Astrocyte (in vitro differentiated cells and primary cell): ENCODE data around the gene AUNIP. TPM values are rescaled to one million over a fixed set of nuclear protein-coding genes. Genes with fewer than 3 reads are reported as not detected.

Source experiments
- DNase-seq: peaks from one replicate; pipeline ENCODE4 v3.0.0-alpha.2; 2010; ENCODE audit warnings: low read depth
- FAIRE-seq: peaks from 2 replicates; lab custom pipeline; 2011; peaks lifted over from hg19 to GRCh38; lab: Jason Lieb, UNC
- H2AFZ ChIP-seq: 2 replicates; pipeline ENCODE4 v1.6.0; 2012; ENCODE audit warnings: low read depth, low read length, inconsistent platforms
- H3K27ac ChIP-seq: 2 replicates; pipeline ENCODE4 v1.5.1; 2011; ENCODE audit warnings: low read depth, low read length, inconsistent platforms
- H3K27me3 ChIP-seq: 2 replicates; pipeline ENCODE4 v1.6.0; 2011; ENCODE audit warnings: low read length, inconsistent platforms; ENCODE audit not compliant: insufficient read depth
- H3K36me3 ChIP-seq: 2 replicates; pipeline ENCODE4 v1.5.1; 2011; ENCODE audit warnings: low read length, inconsistent platforms; ENCODE audit not compliant: insufficient read depth
- H3K4me1 ChIP-seq: 2 replicates; pipeline ENCODE4 v1.5.1; 2011; ENCODE audit warnings: low read length, inconsistent platforms; ENCODE audit not compliant: insufficient read depth
- H3K4me2 ChIP-seq: 2 replicates; pipeline ENCODE4 v1.6.0; 2012; ENCODE audit warnings: low read length, inconsistent platforms
- H3K4me3 ChIP-seq: 2 replicates; pipeline ENCODE4 v1.5.1; 2011; ENCODE audit warnings: low read depth, mild to moderate bottlenecking, low read length, inconsistent platforms; ENCODE audit not compliant: insufficient read depth
- H3K79me2 ChIP-seq: 2 replicates; pipeline ENCODE4 v1.6.0; 2012; ENCODE audit warnings: mild to moderate bottlenecking, low read length, inconsistent platforms; ENCODE audit not compliant: insufficient read depth
- H3K9ac ChIP-seq: 2 replicates; pipeline ENCODE4 v1.6.0; 2012; ENCODE audit warnings: mild to moderate bottlenecking, low read length, inconsistent platforms
- H3K9me3 ChIP-seq: 2 replicates; pipeline ENCODE4 v1.5.1; 2012; ENCODE audit warnings: low read depth, mild to moderate bottlenecking, low read length, inconsistent platforms; ENCODE audit not compliant: insufficient read depth
- H4K20me1 ChIP-seq: 2 replicates; pipeline ENCODE4 v1.6.0; 2012; ENCODE audit warnings: low read length, inconsistent platforms; ENCODE audit not compliant: insufficient read depth
- H3K27ac Mint-ChIP-seq: one replicate; pipeline ENCODE4 v1.8.0; 2021; ENCODE audit warnings: mild to moderate bottlenecking, mixed read lengths; ENCODE audit not compliant: unreplicated experiment
- H3K27me3 Mint-ChIP-seq: one replicate; pipeline ENCODE4 v1.8.0; 2021; ENCODE audit warnings: low read depth, mixed read lengths; ENCODE audit not compliant: unreplicated experiment
- H3K36me3 Mint-ChIP-seq: one replicate; pipeline ENCODE4 v1.8.0; 2021; ENCODE audit warnings: low read depth, mixed read lengths; ENCODE audit not compliant: unreplicated experiment
- H3K4me1 Mint-ChIP-seq: one replicate; pipeline ENCODE4 v1.8.0; 2021; ENCODE audit warnings: low read depth, mixed read lengths; ENCODE audit not compliant: unreplicated experiment
- H3K4me3 Mint-ChIP-seq: one replicate; pipeline ENCODE4 v1.8.0; 2021; ENCODE audit warnings: mild to moderate bottlenecking, moderate library complexity, mixed read lengths; ENCODE audit not compliant: unreplicated experiment
- H3K9me3 Mint-ChIP-seq: one replicate; pipeline ENCODE4 v1.8.0; 2021; ENCODE audit warnings: mild to moderate bottlenecking, mixed read lengths; ENCODE audit not compliant: unreplicated experiment
- EZH2 ChIP-seq: IDR thresholded peaks from 2 replicates; pipeline ENCODE4 v1.6.1; 2012; ENCODE audit warnings: mild to moderate bottlenecking, low read length, inconsistent platforms; ENCODE audit not compliant: insufficient read depth
- total RNA-seq: library from RNA; stranded (reverse); gene quantifications from 2 replicates; pipeline ENCODE4 v1.2.1, GENCODE V29; 2021
- TF ChIP-seq, protein P1 (sequence below): IDR thresholded peaks from 2 replicates; pipeline ENCODE4 v1.5.1; 2011; ENCODE audit warnings: low read depth, mild to moderate bottlenecking, inconsistent platforms, low read length, moderate library complexity; ENCODE audit not compliant: insufficient read depth

Gene AUNIP
- total RNA-seq, 1 donor from 2014 or later, result 2.1 TPM

DNA sequence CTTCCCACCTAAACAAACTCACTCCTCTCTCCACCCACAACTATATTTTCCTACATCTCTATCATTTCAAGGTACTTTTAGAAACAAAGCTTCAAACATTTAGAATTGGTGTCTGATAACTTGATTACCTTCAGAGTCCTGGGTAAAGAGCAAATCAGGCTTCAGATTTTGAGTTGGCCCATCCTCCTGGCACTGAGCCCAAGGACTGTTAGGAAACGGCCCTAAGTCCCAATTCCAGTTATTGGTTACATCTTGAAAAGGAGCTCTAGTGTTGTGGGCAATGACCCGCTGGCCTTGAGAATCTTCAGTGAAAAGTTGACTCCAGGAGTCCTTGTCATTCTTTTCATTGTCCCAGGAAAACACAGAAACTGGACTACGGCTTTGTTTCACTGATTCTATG lies 24.4 kb downstream of the AUNIP start:
- H4K20me1 ChIP-seq, result no peaks in the 10 kb centered on the region
- peaks cover 39% of the 10 kb centered on the region for H3K36me3 ChIP-seq
- H3K79me2 ChIP-seq, result no peaks in the 10 kb centered on the region
- H3K36me3 Mint-ChIP-seq, result peaks cover 20% of the 10 kb centered on the region
- H3K27me3 ChIP-seq, result no peaks in the 10 kb centered on the region
- H3K4me2 ChIP-seq, result no peak overlapping the region
- DNase-seq (no peak), FAIRE-seq (no peak)
- no peaks in the 10 kb centered on the region for H3K9me3 Mint-ChIP-seq
- H3K4me1 Mint-ChIP-seq, result peaks cover 3% of the 10 kb centered on the region
- peaks cover 6% of the 10 kb centered on the region for H3K4me1 ChIP-seq
- no peak for TF ChIP-seq EZH2
- TF ChIP-seq, protein P1, sequence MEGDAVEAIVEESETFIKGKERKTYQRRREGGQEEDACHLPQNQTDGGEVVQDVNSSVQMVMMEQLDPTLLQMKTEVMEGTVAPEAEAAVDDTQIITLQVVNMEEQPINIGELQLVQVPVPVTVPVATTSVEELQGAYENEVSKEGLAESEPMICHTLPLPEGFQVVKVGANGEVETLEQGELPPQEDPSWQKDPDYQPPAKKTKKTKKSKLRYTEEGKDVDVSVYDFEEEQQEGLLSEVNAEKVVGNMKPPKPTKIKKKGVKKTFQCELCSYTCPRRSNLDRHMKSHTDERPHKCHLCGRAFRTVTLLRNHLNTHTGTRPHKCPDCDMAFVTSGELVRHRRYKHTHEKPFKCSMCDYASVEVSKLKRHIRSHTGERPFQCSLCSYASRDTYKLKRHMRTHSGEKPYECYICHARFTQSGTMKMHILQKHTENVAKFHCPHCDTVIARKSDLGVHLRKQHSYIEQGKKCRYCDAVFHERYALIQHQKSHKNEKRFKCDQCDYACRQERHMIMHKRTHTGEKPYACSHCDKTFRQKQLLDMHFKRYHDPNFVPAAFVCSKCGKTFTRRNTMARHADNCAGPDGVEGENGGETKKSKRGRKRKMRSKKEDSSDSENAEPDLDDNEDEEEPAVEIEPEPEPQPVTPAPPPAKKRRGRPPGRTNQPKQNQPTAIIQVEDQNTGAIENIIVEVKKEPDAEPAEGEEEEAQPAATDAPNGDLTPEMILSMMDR, result no peak
- no peak overlapping the region for H3K27ac Mint-ChIP-seq
- H3K9ac ChIP-seq, result no peak overlapping the region
- H3K4me3 ChIP-seq, result no peak overlapping the region
- H3K4me3 Mint-ChIP-seq, result no peak overlapping the region
- H3K9me3 ChIP-seq, result no peaks in the 10 kb centered on the region
- no peaks in the 10 kb centered on the region for H3K27me3 Mint-ChIP-seq
- H3K27ac ChIP-seq, result no peak overlapping the region
- no peak overlapping the region for H2AFZ ChIP-seq

DNA sequence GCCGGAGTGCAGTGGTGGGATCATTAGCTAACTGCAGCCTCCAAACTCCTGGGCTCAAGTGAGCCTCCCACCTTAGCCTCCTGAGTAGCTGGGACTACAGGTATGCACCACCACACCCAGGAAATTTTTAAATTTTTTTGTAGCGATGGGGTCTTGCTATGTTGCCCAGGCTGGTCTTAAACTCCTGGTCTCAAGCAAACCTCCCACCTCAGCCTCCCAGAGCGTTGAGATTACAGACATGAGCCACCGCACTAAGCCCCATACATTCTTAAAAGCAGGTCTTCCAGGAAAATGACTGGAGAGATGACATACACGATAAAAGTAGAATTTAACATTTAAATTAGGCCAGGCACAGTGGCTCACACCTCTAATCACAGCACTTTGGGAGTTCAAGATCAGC lies 26.1 kb downstream of the AUNIP start:
- no peak for FAIRE-seq

More for the DNA sequence above, 26.1 kb downstream of the AUNIP start:
- no peaks in the 10 kb centered on the region for H3K27me3 Mint-ChIP-seq
- Histone ChIP-seq H3K27me3 (no peaks in the 10 kb centered on the region), H3K27ac (no peak overlapping the region), H2AFZ (no peak overlapping the region), H3K4me3 (no peak overlapping the region), H3K4me2 (no peak overlapping the region), H3K79me2 (no peaks in the 10 kb centered on the region), H4K20me1 (no peaks in the 10 kb centered on the region), H3K4me1 (peaks cover 6% of the 10 kb centered on the region), H3K9me3 (no peaks in the 10 kb centered on the region), H3K36me3 (peaks cover 50% of the 10 kb centered on the region), H3K9ac (no peak overlapping the region)
- H3K4me1 Mint-ChIP-seq, result peaks cover 3% of the 10 kb centered on the region
- DNase-seq, result no peak
- TF ChIP-seq, protein P1, result no peak
- TF ChIP-seq EZH2, result no peak
- peaks cover 26% of the 10 kb centered on the region for H3K36me3 Mint-ChIP-seq
- H3K9me3 Mint-ChIP-seq, result no peaks in the 10 kb centered on the region
- H3K4me3 Mint-ChIP-seq, result no peak overlapping the region
- H3K27ac Mint-ChIP-seq, result no peak overlapping the region
